Measurements from ENCODE around the gene GABRR2.

Gene GABRR2

DNA sequence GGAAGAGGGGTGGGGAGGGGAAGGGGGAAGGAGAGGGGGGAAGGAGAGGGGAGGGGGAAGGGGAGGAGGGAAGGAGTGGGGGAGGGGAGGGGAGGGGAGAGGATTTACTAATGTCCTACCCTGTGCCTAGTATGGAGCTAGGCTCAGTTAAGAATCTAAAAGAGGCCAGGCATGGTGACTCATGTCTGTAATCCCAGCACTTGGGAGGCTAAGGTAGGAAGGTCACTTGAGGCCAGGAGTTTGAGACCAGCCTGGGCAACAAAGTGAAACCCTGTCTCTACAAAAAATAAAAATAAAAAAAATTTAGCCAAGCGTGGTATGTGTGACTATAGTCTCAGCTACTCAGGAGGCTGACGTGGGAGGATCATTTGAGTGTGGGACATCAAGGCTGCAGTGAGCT lies 24.5 kb upstream of the GABRR2 start:
- peaks cover 40% of the 10 kb centered on the region for H3K36me3 ChIP-seq (replicated peaks)

DNA sequence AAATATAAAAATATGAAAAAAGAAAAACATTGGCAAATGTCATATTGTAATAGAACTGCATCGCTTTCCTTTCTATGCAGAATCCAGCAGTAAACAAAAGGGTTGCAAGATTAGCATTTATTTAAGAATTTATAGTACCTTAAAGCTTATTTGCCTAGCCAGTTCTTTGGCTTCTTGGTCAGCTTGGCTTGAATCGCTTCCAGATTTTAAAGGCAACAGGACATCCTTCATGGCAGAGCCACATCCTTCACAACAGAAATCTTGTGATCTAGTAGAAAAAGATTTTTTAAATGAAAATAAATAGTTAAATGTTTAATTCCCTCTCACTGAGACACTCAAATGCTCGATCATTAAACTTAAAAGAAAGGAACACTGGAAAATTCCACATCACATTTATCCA lies 20.1 kb upstream of the GABRR2 start:
- H3K27ac ChIP-seq = no peak overlapping the region
- TF ChIP-seq, protein P1, sequence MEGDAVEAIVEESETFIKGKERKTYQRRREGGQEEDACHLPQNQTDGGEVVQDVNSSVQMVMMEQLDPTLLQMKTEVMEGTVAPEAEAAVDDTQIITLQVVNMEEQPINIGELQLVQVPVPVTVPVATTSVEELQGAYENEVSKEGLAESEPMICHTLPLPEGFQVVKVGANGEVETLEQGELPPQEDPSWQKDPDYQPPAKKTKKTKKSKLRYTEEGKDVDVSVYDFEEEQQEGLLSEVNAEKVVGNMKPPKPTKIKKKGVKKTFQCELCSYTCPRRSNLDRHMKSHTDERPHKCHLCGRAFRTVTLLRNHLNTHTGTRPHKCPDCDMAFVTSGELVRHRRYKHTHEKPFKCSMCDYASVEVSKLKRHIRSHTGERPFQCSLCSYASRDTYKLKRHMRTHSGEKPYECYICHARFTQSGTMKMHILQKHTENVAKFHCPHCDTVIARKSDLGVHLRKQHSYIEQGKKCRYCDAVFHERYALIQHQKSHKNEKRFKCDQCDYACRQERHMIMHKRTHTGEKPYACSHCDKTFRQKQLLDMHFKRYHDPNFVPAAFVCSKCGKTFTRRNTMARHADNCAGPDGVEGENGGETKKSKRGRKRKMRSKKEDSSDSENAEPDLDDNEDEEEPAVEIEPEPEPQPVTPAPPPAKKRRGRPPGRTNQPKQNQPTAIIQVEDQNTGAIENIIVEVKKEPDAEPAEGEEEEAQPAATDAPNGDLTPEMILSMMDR (IDR thresholded peaks at IDR 0.05; ENCODE audit: low read depth, low read length, missing control alignments) = no peak
- H3K27me3 ChIP-seq (replicated peaks) = no peaks in the 10 kb centered on the region
- H3K4me3 ChIP-seq (ENCODE audit: low read depth, low read length) = no peak overlapping the region
- DNase-seq = no peak
- H3K36me3 ChIP-seq (replicated peaks) = peaks cover 46% of the 10 kb centered on the region
- in situ Hi-C loops (cut with HindIII; ENCODE audit: low pct_ligation_motif_present, low sequenced_read_pairs) = no loop called here

More for the DNA sequence above, 24.5 kb upstream of the GABRR2 start:
- no peak for DNase-seq
- in situ Hi-C loops (cut with HindIII; ENCODE audit: low pct_ligation_motif_present, low sequenced_read_pairs) = no loop called here
- H3K4me3 ChIP-seq (ENCODE audit: low read depth, low read length) = no peak overlapping the region
- H3K27ac ChIP-seq = no peak overlapping the region
- H3K27me3 ChIP-seq (replicated peaks) = no peaks in the 10 kb centered on the region
- TF ChIP-seq, protein P1 (IDR thresholded peaks at IDR 0.05; ENCODE audit: low read depth, low read length, missing control alignments) = no peak

DNA sequence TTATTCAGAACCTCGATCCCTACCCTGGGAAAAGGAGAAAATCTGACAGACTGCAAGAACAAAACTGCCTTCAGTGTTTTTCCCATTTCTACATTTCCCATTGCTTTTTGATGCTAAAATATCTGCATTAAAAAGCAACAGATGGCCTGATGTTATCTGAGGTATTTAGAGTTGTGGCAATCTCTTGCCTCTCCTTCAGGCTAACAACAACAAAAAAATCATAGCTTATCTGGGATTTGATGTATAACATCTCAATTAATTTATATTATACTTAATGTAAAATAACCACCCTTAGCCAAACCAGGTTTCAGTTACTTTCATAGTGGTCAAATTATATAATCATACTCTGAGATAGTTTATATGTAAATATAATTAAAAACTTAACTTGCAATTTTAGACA lies 15.8 kb upstream of the GABRR2 start:
- Histone ChIP-seq H3K27me3 (replicated peaks) (no peaks in the 10 kb centered on the region), H3K36me3 (replicated peaks) (peaks cover 37% of the 10 kb centered on the region), H3K4me3 (ENCODE audit: low read depth, low read length) (no peak overlapping the region), H3K27ac (no peak overlapping the region)
- DNase-seq = no peak
- TF ChIP-seq, protein P1 (IDR thresholded peaks at IDR 0.05; ENCODE audit: low read depth, low read length, missing control alignments) = no peak
- in situ Hi-C loops (cut with HindIII; ENCODE audit: low pct_ligation_motif_present, low sequenced_read_pairs) = no loop called here

DNA sequence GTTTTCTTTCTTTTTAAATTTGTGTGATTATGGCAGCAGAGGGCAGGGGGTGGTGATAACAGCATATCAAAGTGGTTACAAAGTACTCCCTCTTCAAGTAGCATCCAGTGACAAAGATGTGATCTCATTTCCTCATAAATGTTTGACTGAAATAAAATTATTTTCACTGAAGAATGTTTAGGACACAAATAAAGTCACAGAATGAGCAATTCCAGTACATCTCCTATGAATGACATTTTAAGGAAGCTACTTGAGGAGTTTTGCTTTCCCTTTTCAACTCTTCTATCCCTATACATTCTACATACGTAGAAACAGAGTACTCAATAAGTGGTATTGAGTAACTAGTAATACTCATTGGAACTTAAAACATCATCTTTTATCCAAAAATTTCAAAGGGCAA lies 13.9 kb upstream of the GABRR2 start:
- no peak for DNase-seq
- TF ChIP-seq, protein P1 (IDR thresholded peaks at IDR 0.05; ENCODE audit: low read depth, low read length, missing control alignments) = no peak
- in situ Hi-C loops (cut with HindIII; ENCODE audit: low pct_ligation_motif_present, low sequenced_read_pairs) = no loop called here
- peaks cover 27% of the 10 kb centered on the region for H3K36me3 ChIP-seq (replicated peaks)
- H3K27me3 ChIP-seq (replicated peaks) = no peaks in the 10 kb centered on the region
- H3K27ac ChIP-seq = no peak overlapping the region
- H3K4me3 ChIP-seq (ENCODE audit: low read depth, low read length) = no peak overlapping the region

DNA sequence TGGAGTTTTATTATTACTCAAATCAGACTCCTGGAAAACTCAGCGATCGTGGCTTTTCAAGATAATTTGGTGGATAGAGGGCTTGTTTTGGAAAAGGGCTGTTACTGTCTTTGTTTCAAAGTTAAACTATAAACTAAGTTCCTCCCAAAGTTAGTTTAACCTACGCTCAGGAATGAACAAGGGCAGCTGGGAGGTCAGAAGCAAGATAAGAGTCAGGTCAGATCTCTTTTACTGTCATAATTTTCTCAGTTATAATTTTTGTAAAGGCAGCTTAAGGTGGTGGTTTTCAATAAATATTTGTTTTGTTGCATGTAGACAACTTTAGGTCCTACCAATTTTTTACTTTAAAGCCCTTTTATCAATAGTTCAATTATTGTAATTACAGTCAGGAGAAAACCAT lies 9.2 kb upstream of the GABRR2 start:
- Histone ChIP-seq H3K36me3 (replicated peaks) (peaks cover 7% of the 10 kb centered on the region), H3K27ac (no peak overlapping the region), H3K4me3 (ENCODE audit: low read depth, low read length) (no peak overlapping the region), H3K27me3 (replicated peaks) (no peaks in the 10 kb centered on the region)
- TF ChIP-seq, protein P1 (IDR thresholded peaks at IDR 0.05; ENCODE audit: low read depth, low read length, missing control alignments) = no peak
- no peak for DNase-seq
- in situ Hi-C loops (cut with HindIII; ENCODE audit: low pct_ligation_motif_present, low sequenced_read_pairs) = no loop called here

DNA sequence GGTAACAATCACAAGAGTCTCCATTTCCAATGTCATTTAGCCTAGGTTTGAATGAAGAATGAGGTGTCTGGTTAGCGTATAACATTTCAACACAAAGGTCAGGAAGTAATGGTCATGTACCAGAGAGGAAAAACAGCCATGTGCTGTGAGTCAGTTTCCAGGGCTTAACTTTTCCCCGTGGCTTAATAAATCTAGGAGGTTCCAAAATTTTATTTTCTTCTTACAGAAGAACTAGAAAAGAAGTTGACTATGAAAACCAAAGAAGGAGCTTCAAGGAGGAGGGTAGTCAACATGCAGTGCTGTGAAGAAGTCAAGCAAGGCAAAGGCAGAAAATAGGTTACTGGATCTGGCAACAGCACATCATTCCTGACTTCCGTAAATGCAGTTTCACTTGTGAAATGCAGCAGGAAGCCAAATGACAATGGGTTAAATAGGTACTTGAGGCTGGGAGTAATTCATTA lies 8.4 kb upstream of the GABRR2 start:
- Histone ChIP-seq H3K27me3 (replicated peaks) (no peaks in the 10 kb centered on the region), H3K27ac (no peak overlapping the region), H3K4me3 (ENCODE audit: low read depth, low read length) (no peak overlapping the region), H3K36me3 (replicated peaks) (peaks cover 7% of the 10 kb centered on the region)
- DNase-seq = no peak
- TF ChIP-seq, protein P1 (IDR thresholded peaks at IDR 0.05; ENCODE audit: low read depth, low read length, missing control alignments) = no peak
- in situ Hi-C loops (cut with HindIII; ENCODE audit: low pct_ligation_motif_present, low sequenced_read_pairs) = no loop called here
